Measurements from ENCODE around the gene NTSR2.

The NTSR2 gene, protein sequence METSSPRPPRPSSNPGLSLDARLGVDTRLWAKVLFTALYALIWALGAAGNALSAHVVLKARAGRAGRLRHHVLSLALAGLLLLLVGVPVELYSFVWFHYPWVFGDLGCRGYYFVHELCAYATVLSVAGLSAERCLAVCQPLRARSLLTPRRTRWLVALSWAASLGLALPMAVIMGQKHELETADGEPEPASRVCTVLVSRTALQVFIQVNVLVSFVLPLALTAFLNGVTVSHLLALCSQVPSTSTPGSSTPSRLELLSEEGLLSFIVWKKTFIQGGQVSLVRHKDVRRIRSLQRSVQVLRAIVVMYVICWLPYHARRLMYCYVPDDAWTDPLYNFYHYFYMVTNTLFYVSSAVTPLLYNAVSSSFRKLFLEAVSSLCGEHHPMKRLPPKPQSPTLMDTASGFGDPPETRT

GRCh38 chr2:11669454-11670291 is at the start of gene NTSR2:
NTSR2 (minus strand) TSS chr2:11670195; CDS start chr2:11670129, 66 bp downstream.
- DNase-seq, result no peak

GRCh38 chr2:11719230-11719977 is 49.4 kb upstream of the NTSR2 start:
- no peak for DNase-seq

- no peak for DNase-seq
Measured at GRCh38 chr2:11718606-11719005, 48.6 kb upstream of the NTSR2 start.

DNA sequence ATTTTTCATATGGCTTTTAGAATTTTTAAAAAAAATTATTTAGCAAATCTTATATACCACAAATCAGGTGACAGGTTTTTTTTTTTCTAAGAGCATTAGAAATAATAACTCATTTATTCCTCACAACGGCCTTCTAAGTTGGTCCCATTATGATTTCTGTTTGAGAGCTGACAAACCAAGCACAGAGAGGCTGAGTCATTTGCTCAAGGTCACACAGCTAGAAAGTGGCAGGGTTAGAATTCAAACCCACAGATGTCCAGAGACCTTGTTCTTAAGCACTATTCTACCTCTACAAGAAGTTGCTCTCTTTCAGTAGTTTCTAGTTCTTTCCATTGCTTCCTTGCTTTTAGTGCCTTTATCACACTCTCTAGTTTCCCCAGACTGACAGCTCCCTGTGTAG is 47.6 kb upstream of the NTSR2 start:
- no peak for DNase-seq

- DNase-seq, result no peak
Measured at GRCh38 chr2:11716689-11717321, 46.8 kb upstream of the NTSR2 start.

- DNase-seq, result no peak
Measured at GRCh38 chr2:11715987-11716652, 46.1 kb upstream of the NTSR2 start.

DNA sequence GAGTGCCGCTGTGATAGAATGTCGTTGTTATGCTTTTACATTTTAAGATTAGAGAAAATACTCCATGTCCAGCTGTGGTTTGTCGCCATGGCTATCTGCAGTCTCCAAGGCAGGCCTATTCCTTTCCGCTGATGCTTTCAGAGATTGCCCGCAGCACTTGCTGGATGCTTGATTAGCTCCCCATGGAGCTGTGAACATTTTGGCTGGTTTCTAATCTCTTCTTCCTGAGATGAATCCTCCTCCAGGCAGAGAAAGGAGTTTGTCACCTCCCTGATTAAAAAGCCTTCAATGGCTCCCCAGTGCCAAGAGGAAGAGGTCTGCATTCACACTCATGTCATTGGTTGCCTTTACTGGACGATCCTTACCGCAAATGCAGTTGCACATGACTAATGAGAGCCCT is 43.8 kb upstream of the NTSR2 start:
- DNase-seq, result no peak

DNA sequence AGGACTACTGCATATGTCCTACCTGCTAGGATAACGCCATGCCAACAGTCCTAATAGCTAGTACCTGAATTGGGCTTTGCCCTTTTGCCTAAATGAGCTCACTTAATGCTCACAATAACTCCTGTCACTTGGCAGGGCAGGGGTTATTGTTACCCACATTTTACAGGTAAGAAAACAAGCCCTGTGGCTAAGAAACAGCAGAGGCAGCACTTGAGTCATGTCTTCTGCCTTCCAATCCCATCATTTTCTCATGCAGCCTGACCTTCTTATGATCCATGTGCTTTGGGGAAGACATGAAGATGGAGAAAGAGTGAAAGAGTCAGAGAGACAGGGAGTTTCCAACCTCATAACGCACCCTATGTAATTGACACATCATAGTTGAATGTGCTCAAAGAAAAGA is 42.9 kb upstream of the NTSR2 start:
- DNase-seq, result no peak

GRCh38 chr2:11711751-11712150 is 41.8 kb upstream of the NTSR2 start:
- DNase-seq, result no peak

- DNase-seq, result no peak
Measured at GRCh38 chr2:11711354-11711716, 41.3 kb upstream of the NTSR2 start.

DNA sequence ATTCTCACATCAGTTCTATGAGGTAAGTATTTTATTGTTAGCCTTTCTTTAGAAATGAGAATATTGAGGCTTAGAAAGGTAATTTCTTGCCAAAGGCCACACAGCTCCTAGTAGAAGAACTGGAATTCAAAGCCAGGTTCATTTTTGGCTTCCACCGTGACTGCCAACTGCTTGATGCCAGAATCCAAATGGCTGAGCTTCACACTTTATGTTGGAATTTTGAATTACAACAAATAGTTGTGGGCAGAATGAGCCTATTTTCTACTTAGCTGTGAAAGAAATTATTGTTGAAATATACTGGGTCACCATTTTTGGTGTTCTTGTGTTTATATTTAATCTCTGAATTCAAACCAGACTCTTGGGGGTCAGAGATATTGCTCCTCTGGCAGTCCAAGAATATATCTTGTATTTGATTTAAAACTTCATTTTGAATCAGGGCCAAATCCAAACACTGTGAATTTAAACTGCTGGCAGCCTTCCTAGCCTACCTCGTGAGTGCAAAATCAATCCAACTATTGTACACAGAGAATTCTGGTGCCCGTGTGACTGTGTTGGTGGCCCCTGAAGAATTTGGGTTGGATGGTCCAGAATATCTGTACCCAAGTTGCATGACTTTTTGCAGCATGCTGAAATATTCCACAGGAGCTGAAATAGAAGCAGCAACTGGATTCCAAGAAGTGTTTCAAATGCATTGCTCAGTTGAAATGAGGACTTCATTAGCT is 40.8 kb upstream of the NTSR2 start:
- DNase-seq, result no peak

DNA sequence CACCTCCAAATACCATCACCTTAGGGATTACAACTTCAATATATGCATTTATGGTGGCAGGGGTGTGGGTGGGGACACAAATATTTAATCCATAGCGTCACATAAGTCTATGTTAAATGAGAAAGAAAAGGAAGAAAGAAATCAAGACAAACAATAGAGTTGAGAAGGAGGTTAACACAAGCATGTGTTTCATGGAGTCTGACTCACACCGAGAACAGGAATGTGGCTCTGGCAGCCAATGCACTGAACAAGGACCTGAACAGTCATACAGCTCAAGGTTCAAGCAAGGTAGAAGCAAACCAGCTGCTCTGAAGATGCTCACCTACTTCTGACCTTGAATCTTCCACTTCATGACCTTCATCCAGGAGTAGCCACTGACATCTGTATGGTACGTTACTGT is 40.2 kb upstream of the NTSR2 start:
- DNase-seq, result no peak

- no peak for DNase-seq
Measured at GRCh38 chr2:11709293-11709692, 39.3 kb upstream of the NTSR2 start.

DNA sequence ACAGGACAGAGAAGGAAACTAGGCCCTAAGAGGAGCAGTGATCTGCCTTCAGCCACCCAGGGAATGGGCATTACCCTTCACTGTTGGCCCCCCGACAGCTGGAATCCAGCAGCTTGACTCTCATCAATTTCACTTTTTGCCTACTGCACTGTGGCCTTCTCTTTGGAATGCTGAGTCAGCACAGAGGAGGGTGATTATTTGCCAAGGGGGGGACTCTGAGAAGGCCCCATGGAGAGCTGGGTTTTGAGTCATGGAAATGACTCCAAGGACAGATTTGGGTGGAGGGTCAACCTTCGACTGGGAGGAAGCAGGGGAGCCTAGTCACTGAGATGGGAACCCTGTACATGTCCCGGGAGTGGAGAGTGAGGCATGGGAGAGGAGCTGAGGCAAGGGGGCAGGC is 38.1 kb upstream of the NTSR2 start:
- no peak for DNase-seq

DNA sequence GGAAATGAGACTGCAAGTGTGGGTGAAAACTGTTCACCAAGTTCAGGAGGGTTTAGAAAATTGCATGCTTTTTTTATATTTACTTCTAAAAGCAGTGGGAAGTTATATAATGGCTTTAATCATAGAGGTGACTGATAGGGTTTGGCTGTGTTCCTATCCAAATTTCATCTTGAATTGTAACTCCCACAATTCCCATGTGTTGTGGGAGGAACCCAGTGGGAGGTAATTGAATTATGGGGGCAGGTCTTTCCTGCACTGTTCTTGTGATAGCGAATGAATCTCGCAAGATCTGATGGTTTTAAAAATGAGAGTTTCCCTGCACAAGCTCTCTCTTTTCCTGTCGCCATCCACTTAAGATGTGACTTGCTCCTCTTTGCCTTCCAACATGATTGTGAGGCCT is 35.7 kb upstream of the NTSR2 start:
- DNase-seq, result no peak

DNA sequence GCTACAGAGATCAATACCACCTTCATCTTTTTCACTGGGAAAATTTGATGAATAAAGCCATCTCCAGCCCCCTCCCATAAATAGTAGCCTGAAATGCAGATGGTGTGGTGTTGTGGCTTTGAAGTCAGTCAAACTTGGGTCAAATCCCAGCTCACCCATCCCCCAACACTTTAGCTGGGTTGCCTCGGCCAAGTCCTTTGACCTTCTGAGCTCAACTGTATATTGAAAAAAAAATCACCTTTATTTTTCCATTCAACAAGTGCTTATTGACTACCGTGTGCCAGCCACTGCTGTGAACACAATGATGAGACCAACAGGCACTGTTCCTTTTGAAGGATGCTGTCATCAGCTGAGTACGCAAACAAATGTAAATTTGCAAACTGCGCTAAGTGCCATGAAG is 35.1 kb upstream of the NTSR2 start:
- no peak for DNase-seq

GRCh38 chr2:11703700-11704099 is 33.7 kb upstream of the NTSR2 start:
- DNase-seq, result no peak

GRCh38 chr2:11702946-11703345 is 33.0 kb upstream of the NTSR2 start:
- DNase-seq, result no peak

- no peak for DNase-seq
Measured at GRCh38 chr2:11701751-11702301, 31.8 kb upstream of the NTSR2 start.

GRCh38 chr2:11701206-11701605 is 31.2 kb upstream of the NTSR2 start:
- DNase-seq, result no peak

All from DMS 273 treated with DMSO at 0.1 percent for 48 hours (cell line).